NT2/D1 (cell line): ENCODE data around the gene CLDND1.

Source experiments
- DNase-seq: peaks from one replicate; pipeline ENCODE4 v3.0.0-alpha.2; 2011; ENCODE audit warnings: low read depth, low spot score
- H3K27me3 ChIP-seq: 2 replicates; pipeline ENCODE4 v1.6.0; 2011; ENCODE audit warnings: mild to moderate bottlenecking; ENCODE audit not compliant: insufficient read length, insufficient read depth
- H3K36me3 ChIP-seq: 2 replicates; pipeline ENCODE4 v1.6.1; 2011; ENCODE audit warnings: mild to moderate bottlenecking, low read length, mixed read lengths; ENCODE audit not compliant: insufficient read depth, insufficient read length
- H3K4me1 ChIP-seq: 2 replicates; pipeline ENCODE4 v1.5.1; 2011; ENCODE audit not compliant: insufficient read depth, insufficient read length
- H3K4me3 ChIP-seq: 2 replicates; pipeline ENCODE4 v1.5.1; 2011; ENCODE audit warnings: low read depth; ENCODE audit not compliant: insufficient read length
- H3K9ac ChIP-seq: 2 replicates; pipeline ENCODE4 v1.6.0; 2011; ENCODE audit warnings: low read depth; ENCODE audit not compliant: insufficient read length
- H3K9me3 ChIP-seq: 2 replicates; pipeline ENCODE4 v1.5.1; 2011; ENCODE audit warnings: mild to moderate bottlenecking, low read length; ENCODE audit not compliant: insufficient read depth
- SUZ12 ChIP-seq: IDR thresholded peaks from 2 replicates; pipeline ENCODE4 v1.6.1; 2011; ENCODE audit not compliant: insufficient read length, insufficient read depth; ENCODE audit errors: extremely low read depth
- YY1 ChIP-seq: IDR thresholded peaks from 2 replicates; pipeline ENCODE4 v1.6.1; 2011; ENCODE audit not compliant: insufficient read length, insufficient read depth
- ZNF274 ChIP-seq: IDR thresholded peaks from 2 replicates; pipeline ENCODE4 v1.6.1; 2011; ENCODE audit warnings: mild to moderate bottlenecking, low read depth, low read length

CLDND1 gene

DNA sequence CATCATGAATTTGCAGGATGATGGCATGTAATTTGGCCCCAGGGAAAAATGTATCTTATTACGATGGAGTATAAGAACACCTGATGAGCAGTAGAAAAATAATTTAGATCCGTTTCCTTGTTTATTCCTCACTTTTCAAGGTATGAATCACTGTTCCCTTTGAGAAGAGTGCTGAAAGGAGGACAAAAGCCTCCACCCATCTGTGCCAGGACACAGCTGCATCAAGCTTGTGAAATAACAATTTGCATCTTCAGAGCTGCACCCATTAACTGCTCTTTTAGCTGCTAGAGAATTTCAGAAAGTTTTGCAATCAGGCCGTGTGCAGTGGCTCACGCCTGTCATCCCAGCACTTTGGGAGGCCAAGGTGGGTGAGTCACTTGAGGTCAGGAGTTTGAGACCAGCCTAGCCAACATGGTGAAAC lies 9.6 kb downstream of the CLDND1 start:
- DNase-seq: no peak
- TF ChIP-seq SUZ12 (no peak), YY1 (no peak), ZNF274 (no peak)
- no peaks in the 10 kb centered on the region for H3K4me1 ChIP-seq
- no peaks in the 10 kb centered on the region for H3K9me3 ChIP-seq
- no peaks in the 10 kb centered on the region for H3K27me3 ChIP-seq
- no peak overlapping the region for H3K4me3 ChIP-seq
- H3K9ac ChIP-seq: no peak overlapping the region
- H3K36me3 ChIP-seq: peaks cover 34% of the 10 kb centered on the region

DNA sequence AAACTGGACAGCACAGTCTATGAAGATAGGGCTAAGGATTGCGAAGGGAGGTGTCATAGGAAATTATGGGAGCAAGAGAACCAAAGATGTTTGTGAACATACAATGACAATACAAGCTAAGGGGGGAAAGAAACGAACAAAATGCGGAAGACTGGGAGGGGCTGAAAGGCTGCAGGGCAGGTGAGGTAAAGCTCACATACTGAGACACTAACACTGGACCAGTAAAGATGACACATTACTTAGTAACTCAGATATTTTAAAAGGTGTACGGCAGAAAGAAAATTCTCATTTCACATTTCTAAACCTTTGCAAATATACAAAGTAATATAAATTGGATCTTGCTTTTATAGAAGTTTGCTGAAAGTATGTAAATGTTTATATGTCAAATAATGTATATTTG lies 10.1 kb downstream of the CLDND1 start:
- TF ChIP-seq SUZ12 (no peak), YY1 (no peak), ZNF274 (no peak)

DNA sequence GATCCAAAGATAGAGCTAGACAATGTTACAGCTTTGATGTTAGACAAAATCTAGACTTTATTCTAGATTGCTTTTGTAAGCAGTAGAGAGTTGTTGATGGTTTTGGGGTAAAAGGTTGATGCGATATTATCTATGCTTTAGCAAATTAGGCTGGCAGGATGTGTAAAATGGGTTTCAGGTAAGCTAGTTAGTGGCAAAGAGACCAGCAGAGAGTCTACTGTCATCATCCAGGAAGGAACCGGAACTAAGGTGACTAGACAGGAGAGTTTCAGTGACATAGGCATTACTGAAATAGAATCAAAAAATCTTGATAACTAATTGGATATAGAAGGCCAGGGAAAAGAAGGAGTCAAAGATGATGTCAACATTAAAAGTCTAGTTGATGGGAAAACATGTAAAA lies 14.1 kb downstream of the CLDND1 start:
- H3K9ac ChIP-seq: no peak overlapping the region
- DNase-seq: no peak

More for the DNA sequence above, 10.1 kb downstream of the CLDND1 start:
- no peaks in the 10 kb centered on the region for H3K27me3 ChIP-seq
- H3K36me3 ChIP-seq: peaks cover 29% of the 10 kb centered on the region
- H3K4me1 ChIP-seq: no peaks in the 10 kb centered on the region
- H3K4me3 ChIP-seq: no peak overlapping the region
- H3K9ac ChIP-seq: no peak overlapping the region
- no peaks in the 10 kb centered on the region for H3K9me3 ChIP-seq
- DNase-seq: no peak

DNA sequence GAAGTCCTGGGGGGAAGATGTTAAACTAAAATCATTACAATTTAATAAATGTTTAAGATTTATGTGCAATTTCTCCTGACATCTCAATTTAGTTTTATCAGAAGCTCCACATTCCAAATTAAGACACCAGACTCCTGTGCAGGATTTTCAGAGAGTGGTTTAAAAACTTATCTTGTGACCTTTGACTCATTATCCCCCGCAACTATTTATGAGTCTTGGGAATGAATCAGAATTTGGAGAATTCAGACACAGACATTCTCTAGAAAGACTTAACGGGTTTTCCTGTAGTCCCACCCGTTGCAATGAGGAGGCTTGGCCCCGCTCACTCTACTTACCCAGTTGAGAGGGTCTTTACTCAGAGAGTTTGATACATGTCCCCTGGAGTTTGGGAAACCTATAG lies 18.2 kb downstream of the CLDND1 start:
- TF ChIP-seq ZNF274 (no peak), YY1 (no peak), SUZ12 (no peak)

More for the DNA sequence above, 14.1 kb downstream of the CLDND1 start:
- no peak overlapping the region for H3K4me3 ChIP-seq
- TF ChIP-seq ZNF274 (no peak), YY1 (no peak), SUZ12 (no peak)
- H3K9me3 ChIP-seq: no peaks in the 10 kb centered on the region
- H3K27me3 ChIP-seq: no peaks in the 10 kb centered on the region
- no peaks in the 10 kb centered on the region for H3K36me3 ChIP-seq
- H3K4me1 ChIP-seq: no peaks in the 10 kb centered on the region

DNA sequence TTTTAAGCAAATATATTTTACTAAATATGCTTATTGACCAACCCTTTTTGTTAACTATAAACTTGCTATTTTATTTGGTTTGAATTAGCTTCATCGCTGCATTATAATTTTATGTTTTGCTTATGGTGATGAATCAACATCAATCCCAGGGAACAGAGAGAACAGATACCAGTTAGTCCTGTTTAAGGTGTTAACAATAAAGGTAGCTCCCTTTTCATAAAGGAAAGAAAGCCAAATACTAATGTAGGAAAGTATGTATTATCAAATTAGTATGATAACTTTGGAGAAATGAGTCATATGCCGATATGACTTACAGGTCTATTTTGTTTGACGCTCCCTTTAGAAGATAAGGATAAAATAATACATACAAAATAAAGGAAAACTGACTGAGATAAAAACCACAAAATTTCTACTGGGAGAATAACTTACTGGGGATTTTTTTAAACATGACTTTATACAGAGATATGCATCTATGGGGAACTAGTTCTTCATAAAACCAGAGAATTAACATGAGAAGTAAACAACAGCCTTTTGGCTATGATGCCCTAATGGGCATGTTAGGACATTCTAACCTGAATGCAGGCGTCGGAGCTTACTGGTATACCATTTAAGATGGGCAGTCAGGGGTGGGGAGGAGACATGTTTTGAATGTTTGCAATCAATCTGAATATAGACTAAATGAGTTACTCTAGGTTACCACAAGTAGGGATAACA lies 20.7 kb downstream of the CLDND1 start:
- no peak for DNase-seq
- Histone ChIP-seq H3K9ac (no peak overlapping the region), H3K27me3 (no peaks in the 10 kb centered on the region), H3K36me3 (no peaks in the 10 kb centered on the region), H3K9me3 (no peaks in the 10 kb centered on the region), H3K4me1 (no peaks in the 10 kb centered on the region), H3K4me3 (no peak overlapping the region)
- TF ChIP-seq SUZ12 (no peak), ZNF274 (no peak), YY1 (no peak)

More for the DNA sequence above, 18.2 kb downstream of the CLDND1 start:
- no peak for DNase-seq
- no peaks in the 10 kb centered on the region for H3K27me3 ChIP-seq
- no peaks in the 10 kb centered on the region for H3K4me1 ChIP-seq
- no peak overlapping the region for H3K9ac ChIP-seq
- H3K4me3 ChIP-seq: no peak overlapping the region
- H3K36me3 ChIP-seq: no peaks in the 10 kb centered on the region
- no peaks in the 10 kb centered on the region for H3K9me3 ChIP-seq

DNA sequence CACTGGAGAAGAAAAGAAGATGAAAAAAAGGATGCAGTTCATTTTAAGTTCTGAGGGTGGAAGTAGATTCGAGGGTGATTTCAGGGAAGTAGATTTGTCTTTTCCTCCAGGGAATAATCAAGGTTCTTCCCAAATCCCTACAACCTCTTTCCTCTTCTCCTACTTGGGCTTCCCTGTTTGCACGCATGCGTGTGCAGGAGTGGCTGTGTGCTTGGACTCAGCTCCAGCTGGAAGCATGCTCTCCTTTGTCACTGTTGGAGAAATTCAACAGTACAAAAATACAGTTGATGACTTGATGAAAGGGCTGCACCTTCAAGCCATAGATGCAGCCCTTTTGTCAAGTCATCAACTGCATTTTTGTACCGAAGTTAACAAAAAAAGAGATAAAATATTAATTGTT lies 21.4 kb downstream of the CLDND1 start:
- H3K9ac ChIP-seq: no peak overlapping the region
- H3K4me1 ChIP-seq: no peaks in the 10 kb centered on the region
- H3K4me3 ChIP-seq: no peak overlapping the region
- no peaks in the 10 kb centered on the region for H3K27me3 ChIP-seq
- H3K36me3 ChIP-seq: no peaks in the 10 kb centered on the region
- TF ChIP-seq ZNF274: no peak
- TF ChIP-seq YY1: no peak
- no peak for TF ChIP-seq SUZ12
- DNase-seq: no peak
- H3K9me3 ChIP-seq: no peaks in the 10 kb centered on the region

DNA sequence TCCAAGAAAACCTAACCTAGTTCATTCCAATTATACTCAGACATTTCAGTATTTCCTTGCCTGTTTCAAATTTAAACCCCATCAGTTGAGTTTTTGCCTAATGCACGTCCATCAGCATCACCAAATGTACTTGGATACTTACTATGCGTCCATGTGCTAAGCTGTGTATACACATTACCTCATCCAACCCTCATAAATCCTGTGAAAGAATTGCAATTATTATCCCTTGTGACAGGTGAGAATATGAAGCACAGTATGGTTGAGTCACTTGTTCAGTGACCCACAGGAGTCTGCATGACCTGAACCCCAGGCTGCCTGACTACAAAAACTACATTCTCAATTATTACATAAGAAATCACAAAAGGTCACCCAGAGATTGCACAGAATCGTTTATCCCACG lies 22.7 kb downstream of the CLDND1 start:
- no peak overlapping the region for H3K9ac ChIP-seq
- no peaks in the 10 kb centered on the region for H3K9me3 ChIP-seq
- H3K36me3 ChIP-seq: no peaks in the 10 kb centered on the region
- TF ChIP-seq ZNF274: no peak
- no peak for TF ChIP-seq YY1
- no peak for TF ChIP-seq SUZ12
- no peak overlapping the region for H3K4me3 ChIP-seq
- no peaks in the 10 kb centered on the region for H3K4me1 ChIP-seq
- DNase-seq: no peak
- no peaks in the 10 kb centered on the region for H3K27me3 ChIP-seq
